ENCODE data around the gene IFT81. TPM values are rescaled to one million over a fixed set of nuclear protein-coding genes. Genes with fewer than 3 reads are reported as not detected.

The IFT81 gene
- total RNA-seq, 4 donors from 2014 or later: 3.4 to 9.2 (median 8.1) TPM

DNA sequence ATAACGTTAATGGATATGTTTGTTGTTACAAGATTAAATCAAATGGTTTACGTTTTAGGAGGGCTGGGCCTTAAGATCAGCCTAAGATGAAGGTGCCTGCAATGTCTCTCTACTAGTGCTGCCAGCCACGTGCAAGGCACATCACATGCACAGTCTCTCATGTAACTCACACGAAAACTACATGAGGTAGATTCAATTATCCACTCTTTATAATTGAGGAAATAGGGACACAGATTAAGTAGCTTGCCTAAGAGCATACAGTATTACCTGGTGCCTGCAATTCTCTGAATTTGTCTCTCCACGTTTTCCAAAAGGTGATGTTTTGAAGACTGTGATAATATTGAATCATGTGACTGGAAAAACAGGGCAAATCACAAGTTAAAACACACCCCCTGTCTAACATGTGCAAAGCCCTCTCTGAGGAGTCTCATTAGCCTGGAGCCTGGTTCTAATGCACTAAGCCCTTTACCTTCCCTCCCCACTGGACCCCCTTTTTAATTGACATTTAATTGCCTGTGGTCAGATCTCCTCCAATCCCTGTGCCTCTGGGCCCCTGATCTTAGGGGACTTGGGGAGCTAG lies 142.3 kb downstream of the IFT81 start:
- TF ChIP-seq, protein P1, sequence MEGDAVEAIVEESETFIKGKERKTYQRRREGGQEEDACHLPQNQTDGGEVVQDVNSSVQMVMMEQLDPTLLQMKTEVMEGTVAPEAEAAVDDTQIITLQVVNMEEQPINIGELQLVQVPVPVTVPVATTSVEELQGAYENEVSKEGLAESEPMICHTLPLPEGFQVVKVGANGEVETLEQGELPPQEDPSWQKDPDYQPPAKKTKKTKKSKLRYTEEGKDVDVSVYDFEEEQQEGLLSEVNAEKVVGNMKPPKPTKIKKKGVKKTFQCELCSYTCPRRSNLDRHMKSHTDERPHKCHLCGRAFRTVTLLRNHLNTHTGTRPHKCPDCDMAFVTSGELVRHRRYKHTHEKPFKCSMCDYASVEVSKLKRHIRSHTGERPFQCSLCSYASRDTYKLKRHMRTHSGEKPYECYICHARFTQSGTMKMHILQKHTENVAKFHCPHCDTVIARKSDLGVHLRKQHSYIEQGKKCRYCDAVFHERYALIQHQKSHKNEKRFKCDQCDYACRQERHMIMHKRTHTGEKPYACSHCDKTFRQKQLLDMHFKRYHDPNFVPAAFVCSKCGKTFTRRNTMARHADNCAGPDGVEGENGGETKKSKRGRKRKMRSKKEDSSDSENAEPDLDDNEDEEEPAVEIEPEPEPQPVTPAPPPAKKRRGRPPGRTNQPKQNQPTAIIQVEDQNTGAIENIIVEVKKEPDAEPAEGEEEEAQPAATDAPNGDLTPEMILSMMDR (IDR thresholded peaks at IDR 0.05; ENCODE audit: low read depth): no peak

DNA sequence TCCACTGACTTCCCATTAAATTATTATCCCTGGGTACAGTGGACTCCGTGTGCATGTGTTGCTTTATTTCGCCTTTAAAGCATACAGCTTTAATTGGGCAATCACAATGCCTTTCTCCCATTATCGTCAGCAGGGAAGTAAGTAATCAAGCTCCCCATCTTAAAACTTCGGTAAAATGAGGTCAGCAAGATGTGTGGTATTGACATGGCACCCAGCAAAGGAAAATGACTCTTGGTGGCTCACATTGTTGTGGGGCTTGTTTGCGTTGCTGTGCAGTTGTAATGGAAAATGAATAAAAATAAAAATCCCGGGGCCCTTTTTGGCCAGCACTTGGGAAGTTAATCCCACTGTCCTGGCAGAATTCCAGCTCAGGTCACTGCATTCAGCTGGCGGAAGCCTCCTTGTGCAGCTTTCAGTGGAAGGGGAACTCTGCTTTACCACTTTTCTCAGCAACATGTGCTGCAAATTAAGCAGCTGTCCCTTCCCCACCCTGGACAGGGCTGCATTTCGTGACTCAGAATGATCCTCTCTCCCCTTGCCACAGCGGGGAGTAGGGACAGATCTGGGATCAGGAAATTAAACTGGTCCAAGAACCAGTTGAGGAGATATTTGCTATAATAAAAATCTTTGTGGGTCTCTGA lies 142.9 kb downstream of the IFT81 start:
- TF ChIP-seq, protein P1 (IDR thresholded peaks at IDR 0.05; ENCODE audit: low read depth): no peak

Other genes starting within 250 kb of the IFT81 start
- gene GLTP, start 243.8 kb upstream of the IFT81 start, total RNA-seq: 10 to 100 TPM; 22.2 to 35.9 (median 32.6) TPM
- gene TCHP, start 224.1 kb upstream of the IFT81 start, total RNA-seq: 10 to 100 TPM in 3 of 4 donors, 1 to 10 TPM in 1; 5.9 to 23.2 (median 13.8) TPM
- 10 to 100 TPM; 41.8 to 66.3 (median 53.5) TPM for gene GIT2, start 128.0 kb upstream of the IFT81 start, total RNA-seq
- gene ANKRD13A, start 124.9 kb upstream of the IFT81 start, total RNA-seq: 10 to 100 TPM; 30.3 to 79.6 (median 44.3) TPM
- gene C12orf76, start 75.8 kb upstream of the IFT81 start, total RNA-seq: 10 to 100 TPM in 2 of 4 donors, 1 to 10 TPM in 2; 7.7 to 21.4 (median 12.4) TPM
- gene ATP2A2, start 156.9 kb downstream of the IFT81 start, total RNA-seq: 100 to 1,000 TPM in 1 of 4 donors, 10 to 100 TPM in 3; 75.7 to 152 (median 91.4) TPM

All from subcutaneous adipose tissue (tissue), 4 donors.